Panc1 (cell line): Measurements from ENCODE around the gene CLASRP. TPM values are rescaled to one million over a fixed set of nuclear protein-coding genes. Genes with fewer than 3 reads are reported as not detected.

Experiments
- ATAC-seq: fragments of 200-7000 bp; cut with Tn5 transposase; 2 replicates; pipeline ENCODE4 v1.9.1; 2020; ENCODE audit warnings: mild to moderate bottlenecking, moderate library complexity
- BruUV-seq: library from RNA; stranded (reverse); fragments of 400-500 nt; replicated peaks from 2 replicates; lab custom pipeline; 2021; lab: Mats Ljungman, UMichigan
- CTCF ChIA-PET: fragments of 300-600 bp; sonication (Branson Sonifier 250); formaldehyde crosslinking; loops from one replicate; lab custom pipeline; 2022; ENCODE audit warnings: antibody characterized with exemption; lab: Charles Lee
- POLR2A ChIA-PET: fragments of 300-600 bp; sonication (Branson Sonifier 250); formaldehyde crosslinking; loops from one replicate; lab custom pipeline; 2022; ENCODE audit warnings: antibody characterized with exemption; lab: Charles Lee
- DNase-seq: peaks from one replicate; pipeline ENCODE4 v3.0.0-alpha.2; 2010; ENCODE audit warnings: low read depth, low spot score
- H3K27ac ChIP-seq: 2 replicates; pipeline ENCODE4 v1.5.1; 2011; ENCODE audit warnings: mild to moderate bottlenecking, low read length, inconsistent platforms
- H3K27me3 ChIP-seq: fragments of 200-500 bp; sonication (Bioruptor generic); 2 replicates; pipeline ENCODE4 v1.6.0; 2014; ENCODE audit warnings: low read length, inconsistent platforms; ENCODE audit not compliant: control insufficient read depth, insufficient read depth
- H3K36me3 ChIP-seq: fragments of 200-500 bp; sonication (Bioruptor generic); 2 replicates; pipeline ENCODE4 v1.5.1; 2014; ENCODE audit warnings: inconsistent platforms, mild to moderate bottlenecking, low read length, moderate library complexity; ENCODE audit not compliant: control insufficient read depth, insufficient read depth
- H3K4me1 ChIP-seq: 2 replicates; pipeline ENCODE4 v1.5.1; 2011; ENCODE audit warnings: inconsistent platforms, mild to moderate bottlenecking, low read length, moderate library complexity; ENCODE audit not compliant: control insufficient read depth, insufficient read depth
- H3K4me3 ChIP-seq, 2 experiments: 2 replicates each; pipeline ENCODE4 v1.5.1; 2011 to 2012; ENCODE audit warnings: low read depth in 2 of 2, low read length in 2 of 2, mild to moderate bottlenecking in 2 of 2, inconsistent platforms in 1 of 2, moderate library complexity in 1 of 2
- H3K9me3 ChIP-seq: fragments of 200-500 bp; sonication (Bioruptor generic); 2 replicates; pipeline ENCODE4 v1.5.1; 2014; ENCODE audit warnings: low read depth, mild to moderate bottlenecking, inconsistent platforms, low read length, moderate library complexity; ENCODE audit not compliant: control insufficient read depth, insufficient read depth
- CTCF ChIP-seq: fragments of 450-650 bp; IDR thresholded peaks from 2 replicates; pipeline ENCODE4 v1.5.1; 2017; ENCODE audit warnings: mild to moderate bottlenecking
- POLR2AphosphoS5 ChIP-seq: IDR thresholded peaks from 2 replicates; pipeline ENCODE4 v1.6.1; 2012; ENCODE audit warnings: mild to moderate bottlenecking, low read depth, low read length, moderate library complexity
- SIN3A ChIP-seq: IDR thresholded peaks from 2 replicates; pipeline ENCODE4 v1.6.1; 2012; ENCODE audit warnings: low read depth, mild to moderate bottlenecking, low read length, moderate library complexity, borderline replicate concordance; ENCODE audit not compliant: insufficient read depth
- TCF7L2 ChIP-seq: IDR thresholded peaks from 2 replicates; pipeline ENCODE4 v1.6.1; 2011; ENCODE audit warnings: mild to moderate bottlenecking, low read depth, low read length, inconsistent platforms
- in situ Hi-C: cut with HindIII; loops from 2 replicates; pipeline ENCODE4 v1.10.0; 2016; ENCODE audit warnings: low sequenced_read_pairs, low pct_unique_long_range_greater_than_20kb
- intact Hi-C: fragments of 100-400 bp; cut with micrococcal nuclease; formaldehyde crosslinking; loops from one replicate; pipeline ENCODE4 v1.10.0; 2022; ENCODE audit not compliant: unreplicated experiment
- total RNA-seq: library from RNA; stranded (reverse); gene quantifications from one replicate; pipeline ENCODE4 v1.2.1, GENCODE V29; 2021; ENCODE audit not compliant: unreplicated experiment
- TF ChIP-seq, protein P1 (sequence below), 2 experiments: IDR thresholded peaks; 2 replicates each; pipeline ENCODE4 v1.6.1; 2011 to 2012; ENCODE audit warnings: low read depth in 2 of 2, control low read depth in 1 of 2, low read length in 1 of 2, mild to moderate bottlenecking in 1 of 2, moderate library complexity in 1 of 2; ENCODE audit not compliant: insufficient read depth in 1 of 2

CLASRP gene
- total RNA-seq, 1 experiment from 2014 or later = 72.4 TPM

GRCh38 chr19:45070861-45071544 lies 32.2 kb downstream of the CLASRP start:
- H3K36me3 ChIP-seq = no peaks in the 10 kb centered on the region; the same call in 1 of the 2 replicates

GRCh38 chr19:45071545-45071938 lies 32.7 kb downstream of the CLASRP start:
- in situ Hi-C loops = no loop called here
- CTCF ChIA-PET = no interaction called here

More at GRCh38 chr19:45070861-45071544, 32.2 kb downstream of the CLASRP start:
- ChIA-PET POLR2A (interaction anchor here (0.7 kb wide), 1 partner anchor 22 kb away, joined by 5 read pairs; the partner anchor contains the start of gene PPP1R37), CTCF (no interaction called here)
- Histone ChIP-seq H3K4me3 (no peak overlapping the region), H3K9me3 (no peaks in the 10 kb centered on the region), H3K27me3 (no peaks in the 10 kb centered on the region), H3K4me1 (peaks cover 6% of the 10 kb centered on the region), H3K27ac (no peak overlapping the region)
- intact Hi-C loops = no loop called here
- ATAC-seq = no peak
- in situ Hi-C loops = no loop called here
- no peak for DNase-seq
- TF ChIP-seq TCF7L2 (no peak), CTCF (no peak), POLR2AphosphoS5 (no peak), SIN3A (no peak)
- TF ChIP-seq, protein P1, sequence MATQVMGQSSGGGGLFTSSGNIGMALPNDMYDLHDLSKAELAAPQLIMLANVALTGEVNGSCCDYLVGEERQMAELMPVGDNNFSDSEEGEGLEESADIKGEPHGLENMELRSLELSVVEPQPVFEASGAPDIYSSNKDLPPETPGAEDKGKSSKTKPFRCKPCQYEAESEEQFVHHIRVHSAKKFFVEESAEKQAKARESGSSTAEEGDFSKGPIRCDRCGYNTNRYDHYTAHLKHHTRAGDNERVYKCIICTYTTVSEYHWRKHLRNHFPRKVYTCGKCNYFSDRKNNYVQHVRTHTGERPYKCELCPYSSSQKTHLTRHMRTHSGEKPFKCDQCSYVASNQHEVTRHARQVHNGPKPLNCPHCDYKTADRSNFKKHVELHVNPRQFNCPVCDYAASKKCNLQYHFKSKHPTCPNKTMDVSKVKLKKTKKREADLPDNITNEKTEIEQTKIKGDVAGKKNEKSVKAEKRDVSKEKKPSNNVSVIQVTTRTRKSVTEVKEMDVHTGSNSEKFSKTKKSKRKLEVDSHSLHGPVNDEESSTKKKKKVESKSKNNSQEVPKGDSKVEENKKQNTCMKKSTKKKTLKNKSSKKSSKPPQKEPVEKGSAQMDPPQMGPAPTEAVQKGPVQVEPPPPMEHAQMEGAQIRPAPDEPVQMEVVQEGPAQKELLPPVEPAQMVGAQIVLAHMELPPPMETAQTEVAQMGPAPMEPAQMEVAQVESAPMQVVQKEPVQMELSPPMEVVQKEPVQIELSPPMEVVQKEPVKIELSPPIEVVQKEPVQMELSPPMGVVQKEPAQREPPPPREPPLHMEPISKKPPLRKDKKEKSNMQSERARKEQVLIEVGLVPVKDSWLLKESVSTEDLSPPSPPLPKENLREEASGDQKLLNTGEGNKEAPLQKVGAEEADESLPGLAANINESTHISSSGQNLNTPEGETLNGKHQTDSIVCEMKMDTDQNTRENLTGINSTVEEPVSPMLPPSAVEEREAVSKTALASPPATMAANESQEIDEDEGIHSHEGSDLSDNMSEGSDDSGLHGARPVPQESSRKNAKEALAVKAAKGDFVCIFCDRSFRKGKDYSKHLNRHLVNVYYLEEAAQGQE (IDR thresholded peaks at IDR 0.05; ENCODE audit: insufficient read depth in 1 of 2, low read depth in 2 of 2, low read length in 1 of 2) = no peak
- BruUV-seq = no TSS peak

More at GRCh38 chr19:45071545-45071938, 32.7 kb downstream of the CLASRP start:
- Histone ChIP-seq H3K27me3 (no peaks in the 10 kb centered on the region), H3K4me1 (peaks cover 7% of the 10 kb centered on the region), H3K4me3 (no peak overlapping the region), H3K36me3 (no peaks in the 10 kb centered on the region; the same call in 1 of the 2 replicates), H3K9me3 (no peaks in the 10 kb centered on the region), H3K27ac (no peak overlapping the region)
- intact Hi-C loops = no loop called here
- DNase-seq = no peak
- TF ChIP-seq, protein P1 (IDR thresholded peaks at IDR 0.05; ENCODE audit: insufficient read depth in 1 of 2, low read depth in 2 of 2, low read length in 1 of 2) = no peak
- TF ChIP-seq CTCF (no peak), SIN3A (no peak)
- BruUV-seq = no TSS peak
- no peak for ATAC-seq
- POLR2A ChIA-PET = no interaction called here
